Measurements from ENCODE around the gene SPIN4. TPM values are rescaled to one million over a fixed set of nuclear protein-coding genes. Genes with fewer than 3 reads are reported as not detected.

The SPIN4 gene
- total and polyA plus RNA-seq, 9 of the 15 experiments (the other 6 are each of a cell fraction or from before 2014, with no cell fraction given), result 7.6 to 25.7 (median 14.6) TPM

- TF ChIP-seq CBX3 (IDR thresholded peaks at IDR 0.05; ENCODE audit: borderline replicate concordance in 1 of 2, low read length in 2 of 2) (peak in 1 of 2 experiments; percentile 25; a peak in 1 of 3 replicates), MITF (IDR thresholded peaks at IDR 0.05) (0 out of 2 replicates have a peak, but pooled peaks have one; percentile 37), ZBTB11 (CRISPR knock-in tag; IDR thresholded peaks at IDR 0.05) (no peak), MGA (IDR thresholded peaks at IDR 0.05) (peak; percentile 84), JUND (IDR thresholded peaks at IDR 0.05; ENCODE audit: borderline replicate concordance, low read depth, low read length) (no peak), JUND (tag; IDR thresholded peaks at IDR 0.05; ENCODE audit: borderline replicate concordance, low read depth, low read length) (no peak), ZNF408 (CRISPR knock-in tag; IDR thresholded peaks at IDR 0.05; ENCODE audit: low read depth) (no peak), ZFP1 (CRISPR knock-in tag; IDR thresholded peaks at IDR 0.05) (no peak), PHF8 (IDR thresholded peaks at IDR 0.05; ENCODE audit: borderline replicate concordance, low read length) (peak; percentile 59; the same call in 1 of the 2 replicates), POLR2B (IDR thresholded peaks at IDR 0.05; ENCODE audit: low read depth, partially characterized antibody) (peak; percentile 45)
Observed at GRCh38 chrX:63350941-63351616, at the start of gene SPIN4 (continued).
